Neural cell (in vitro differentiated cells): ENCODE data around the gene CSMD2. TPM values are rescaled to one million over a fixed set of nuclear protein-coding genes. Genes with fewer than 3 reads are reported as not detected.

Experiments
- H2AFZ ChIP-seq: fragments of 200-600, 300-800 bp; sonication (generic), shearing (Covaris generic); 2 replicates; pipeline ENCODE4 v1.6.0; 2014; ENCODE audit warnings: low read depth, mild to moderate bottlenecking, antibody characterized with exemption, low read length, moderate library complexity
- H3F3A ChIP-seq: fragments of 200-600 bp; shearing (Covaris generic); 2 replicates; pipeline ENCODE4 v1.6.1; 2016; ENCODE audit warnings: mild to moderate bottlenecking, moderate library complexity, mixed read lengths, antibody characterized with exemption, low read length; ENCODE audit not compliant: insufficient read depth, poor library complexity, severe bottlenecking
- H3K27ac ChIP-seq: fragments of 200-600, 300-800 bp; sonication (generic), shearing (Covaris generic); 2 replicates; pipeline ENCODE4 v1.5.1; 2014; ENCODE audit warnings: mild to moderate bottlenecking, low read length, moderate library complexity
- H3K27me3 ChIP-seq: fragments of 300-800, 200-600 bp; sonication (generic), shearing (Covaris generic); 2 replicates; pipeline ENCODE4 v1.6.0; 2014; ENCODE audit warnings: mild to moderate bottlenecking, low read depth, low read length, moderate library complexity; ENCODE audit not compliant: insufficient read depth
- H3K36me3 ChIP-seq: fragments of 300-800, 200-600 bp; sonication (generic), shearing (Covaris generic); 2 replicates; pipeline ENCODE4 v1.5.1; 2014; ENCODE audit warnings: mild to moderate bottlenecking, antibody characterized with exemption, low read length, moderate library complexity; ENCODE audit not compliant: insufficient read depth
- H3K4me2 ChIP-seq: fragments of 300-800, 200-600 bp; sonication (generic), shearing (Covaris generic); 2 replicates; pipeline ENCODE4 v1.6.0; 2014; ENCODE audit warnings: mild to moderate bottlenecking, low read length
- H3K4me3 ChIP-seq: fragments of 300-800, 200-600 bp; sonication (generic), shearing (Covaris generic); 2 replicates; pipeline ENCODE4 v1.5.1; 2014; ENCODE audit warnings: mild to moderate bottlenecking, low read length, moderate library complexity
- H3K79me2 ChIP-seq: fragments of 200-600 bp; shearing (Covaris generic); replicated peaks from 2 replicates; pipeline ENCODE4 v1.6.0; 2014; ENCODE audit warnings: mild to moderate bottlenecking, low read length, moderate library complexity; ENCODE audit not compliant: insufficient read depth
- H3K9ac ChIP-seq: fragments of 300-800, 200-600 bp; sonication (generic), shearing (Covaris generic); 2 replicates; pipeline ENCODE4 v1.6.1; 2016; ENCODE audit warnings: mild to moderate bottlenecking, low read length, mixed read lengths
- H3K9me2 ChIP-seq: fragments of 200-600 bp; shearing (Covaris generic); 2 replicates; pipeline ENCODE4 v1.6.1; 2016; ENCODE audit warnings: mild to moderate bottlenecking, low read length, mixed read lengths; ENCODE audit not compliant: insufficient read depth
- H3K9me3 ChIP-seq: fragments of 200-600, 300-800 bp; sonication (generic), shearing (Covaris generic); 2 replicates; pipeline ENCODE4 v1.6.1; 2016; ENCODE audit warnings: mild to moderate bottlenecking, mixed run types, low read length, moderate library complexity, mixed read lengths
- H4K20me1 ChIP-seq: fragments of 200-600 bp; shearing (Covaris generic); 2 replicates; pipeline ENCODE4 v1.6.1; 2016; ENCODE audit warnings: mild to moderate bottlenecking, mixed run types; ENCODE audit not compliant: insufficient read depth
- CTCF ChIP-seq: fragments of 450-650 bp; IDR thresholded peaks from 2 replicates; pipeline ENCODE4 v1.5.1; 2014; ENCODE audit warnings: antibody characterized with exemption, mild to moderate bottlenecking, moderate library complexity; ENCODE audit not compliant: poor library complexity, severe bottlenecking
- EP300 ChIP-seq: fragments of 450-650 bp; conservative IDR thresholded peaks from 2 replicates; pipeline ENCODE4 v1.6.1; 2014; ENCODE audit warnings: antibody characterized with exemption, mild to moderate bottlenecking, moderate library complexity; ENCODE audit not compliant: poor library complexity, severe bottlenecking
- EZH2 ChIP-seq: fragments of 200-600, 300-800 bp; shearing (Covaris generic), sonication (generic); IDR thresholded peaks from 2 replicates; pipeline ENCODE4 v1.6.1; 2014; ENCODE audit warnings: antibody characterized with exemption, low read length, borderline replicate concordance, mild to moderate bottlenecking; ENCODE audit not compliant: insufficient read depth, poor library complexity, severe bottlenecking
- MXI1 ChIP-seq: fragments of 450-650 bp; conservative IDR thresholded peaks from 2 replicates; pipeline ENCODE4 v1.6.1; 2014; ENCODE audit warnings: antibody characterized with exemption, mild to moderate bottlenecking; ENCODE audit not compliant: poor library complexity, severe bottlenecking
- POLR2AphosphoS5 ChIP-seq: IDR thresholded peaks from 2 replicates; pipeline ENCODE4 v1.6.1; 2012
- RAD21 ChIP-seq: fragments of 450-650 bp; conservative IDR thresholded peaks from 2 replicates; pipeline ENCODE4 v1.6.1; 2014; ENCODE audit warnings: antibody characterized with exemption, mild to moderate bottlenecking, moderate library complexity
- SMC3 ChIP-seq: fragments of 450-650 bp; conservative IDR thresholded peaks from 2 replicates; pipeline ENCODE4 v1.6.1; 2014; ENCODE audit warnings: antibody characterized with exemption, mild to moderate bottlenecking, moderate library complexity; ENCODE audit not compliant: poor library complexity
- TAF1 ChIP-seq: IDR thresholded peaks from 2 replicates; pipeline ENCODE4 v1.6.1; 2012; ENCODE audit warnings: low read depth
- polyA plus RNA-seq: library from polyadenylated mRNA; depleted of rRNA; stranded (reverse); fragments of >200 nt; gene quantifications from 2 replicates; pipeline ENCODE4 v1.2.3, GENCODE V29; 2014
- TF ChIP-seq, protein P1 (sequence below): IDR thresholded peaks from 2 replicates; pipeline ENCODE4 v1.6.1; 2012; ENCODE audit warnings: borderline replicate concordance

Gene CSMD2
- polyA plus RNA-seq, 1 donor from 2014 or later, result 9.6 TPM

DNA sequence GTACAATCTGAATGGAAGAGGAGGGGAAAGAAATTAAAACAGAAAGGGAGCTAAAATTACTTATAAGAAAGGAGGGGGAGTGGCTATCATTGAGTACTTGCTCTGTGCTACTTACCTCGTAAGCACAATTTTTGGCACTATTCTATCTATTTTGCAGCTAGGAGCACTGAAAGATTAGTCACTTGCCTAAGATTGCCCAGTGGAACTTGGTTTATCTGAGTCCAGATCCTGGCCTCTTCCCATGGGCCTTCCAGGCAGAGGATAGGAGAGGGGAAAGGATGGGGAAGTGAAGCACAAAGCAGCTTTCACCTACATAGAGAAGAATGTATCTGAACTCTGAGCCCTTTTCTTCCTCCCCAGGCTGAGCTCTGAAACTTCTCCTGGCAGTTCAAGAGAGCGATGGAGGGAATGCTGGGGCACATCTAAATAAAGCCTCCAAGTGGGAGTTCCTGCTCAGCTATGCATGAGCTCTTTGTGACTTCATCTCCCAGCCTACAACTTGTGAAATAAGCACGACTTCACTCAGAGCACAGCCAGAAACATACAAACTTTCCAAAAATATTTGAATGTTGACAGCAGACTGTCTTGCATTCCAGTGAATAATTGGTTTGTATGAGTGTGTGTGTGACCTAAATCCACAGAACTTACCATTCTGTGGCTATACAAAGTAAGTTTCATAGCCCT lies 271.7 kb downstream of the CSMD2 start:
- H3K4me2 ChIP-seq, result no peak overlapping the region
- no peaks in the 10 kb centered on the region for H4K20me1 ChIP-seq
- H3K4me3 ChIP-seq, result no peak overlapping the region
- H3F3A ChIP-seq, result no peaks in the 10 kb centered on the region
- no peak overlapping the region for H2AFZ ChIP-seq
- H3K9me2 ChIP-seq, result no peaks in the 10 kb centered on the region
- H3K9ac ChIP-seq, result no peak overlapping the region
- H3K27ac ChIP-seq, result no peak overlapping the region
- H3K36me3 ChIP-seq, result no peaks in the 10 kb centered on the region
- no peaks in the 10 kb centered on the region for H3K79me2 ChIP-seq
- no peaks in the 10 kb centered on the region for H3K9me3 ChIP-seq
- H3K27me3 ChIP-seq, result no peaks in the 10 kb centered on the region
- TF ChIP-seq EP300, result no peak
- TF ChIP-seq CTCF, result no peak
- TF ChIP-seq RAD21, result no peak
- no peak for TF ChIP-seq POLR2AphosphoS5
- TF ChIP-seq EZH2, result no peak
- no peak for TF ChIP-seq TAF1
- TF ChIP-seq MXI1, result no peak
- TF ChIP-seq, protein P1, sequence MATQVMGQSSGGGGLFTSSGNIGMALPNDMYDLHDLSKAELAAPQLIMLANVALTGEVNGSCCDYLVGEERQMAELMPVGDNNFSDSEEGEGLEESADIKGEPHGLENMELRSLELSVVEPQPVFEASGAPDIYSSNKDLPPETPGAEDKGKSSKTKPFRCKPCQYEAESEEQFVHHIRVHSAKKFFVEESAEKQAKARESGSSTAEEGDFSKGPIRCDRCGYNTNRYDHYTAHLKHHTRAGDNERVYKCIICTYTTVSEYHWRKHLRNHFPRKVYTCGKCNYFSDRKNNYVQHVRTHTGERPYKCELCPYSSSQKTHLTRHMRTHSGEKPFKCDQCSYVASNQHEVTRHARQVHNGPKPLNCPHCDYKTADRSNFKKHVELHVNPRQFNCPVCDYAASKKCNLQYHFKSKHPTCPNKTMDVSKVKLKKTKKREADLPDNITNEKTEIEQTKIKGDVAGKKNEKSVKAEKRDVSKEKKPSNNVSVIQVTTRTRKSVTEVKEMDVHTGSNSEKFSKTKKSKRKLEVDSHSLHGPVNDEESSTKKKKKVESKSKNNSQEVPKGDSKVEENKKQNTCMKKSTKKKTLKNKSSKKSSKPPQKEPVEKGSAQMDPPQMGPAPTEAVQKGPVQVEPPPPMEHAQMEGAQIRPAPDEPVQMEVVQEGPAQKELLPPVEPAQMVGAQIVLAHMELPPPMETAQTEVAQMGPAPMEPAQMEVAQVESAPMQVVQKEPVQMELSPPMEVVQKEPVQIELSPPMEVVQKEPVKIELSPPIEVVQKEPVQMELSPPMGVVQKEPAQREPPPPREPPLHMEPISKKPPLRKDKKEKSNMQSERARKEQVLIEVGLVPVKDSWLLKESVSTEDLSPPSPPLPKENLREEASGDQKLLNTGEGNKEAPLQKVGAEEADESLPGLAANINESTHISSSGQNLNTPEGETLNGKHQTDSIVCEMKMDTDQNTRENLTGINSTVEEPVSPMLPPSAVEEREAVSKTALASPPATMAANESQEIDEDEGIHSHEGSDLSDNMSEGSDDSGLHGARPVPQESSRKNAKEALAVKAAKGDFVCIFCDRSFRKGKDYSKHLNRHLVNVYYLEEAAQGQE, result no peak
- no peak for TF ChIP-seq SMC3

DNA sequence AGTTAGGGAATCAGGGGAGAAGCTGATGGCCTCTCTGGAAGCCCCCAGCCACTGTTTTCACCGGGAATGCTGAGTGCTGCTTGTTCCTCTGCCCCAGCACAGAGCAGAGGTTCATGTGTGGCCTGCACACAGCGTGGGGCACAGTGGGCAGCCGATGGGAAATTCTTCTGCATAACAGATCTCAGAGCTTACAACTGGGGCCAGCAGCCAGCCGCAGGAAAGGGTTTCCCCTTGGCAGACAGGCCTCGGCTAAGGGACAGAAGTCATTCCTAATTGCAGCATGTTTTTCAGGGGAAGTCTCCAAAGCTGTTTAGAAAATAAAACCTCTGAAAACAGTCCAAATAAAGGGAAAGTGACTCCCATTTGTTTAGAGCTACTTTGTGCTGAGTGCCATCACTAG lies 278.5 kb downstream of the CSMD2 start:
- Histone ChIP-seq H4K20me1 (no peaks in the 10 kb centered on the region), H3K9me3 (no peaks in the 10 kb centered on the region), H3K9ac (no peak overlapping the region), H3K4me2 (no peak overlapping the region), H3K79me2 (no peaks in the 10 kb centered on the region), H3K9me2 (no peaks in the 10 kb centered on the region), H2AFZ (no peak overlapping the region), H3K27me3 (no peaks in the 10 kb centered on the region), H3K27ac (no peak overlapping the region), H3K4me3 (no peak overlapping the region), H3K36me3 (no peaks in the 10 kb centered on the region), H3F3A (no peaks in the 10 kb centered on the region)
- no peak for TF ChIP-seq CTCF
- TF ChIP-seq RAD21, result no peak
- no peak for TF ChIP-seq EP300
- TF ChIP-seq, protein P1, result no peak
- TF ChIP-seq TAF1, result no peak
- no peak for TF ChIP-seq POLR2AphosphoS5
- no peak for TF ChIP-seq MXI1
- TF ChIP-seq EZH2, result no peak
- TF ChIP-seq SMC3, result no peak
